Gastroesophageal sphincter (tissue), 3 donors: Measurements from ENCODE around the gene CAPN5.

Source experiments
- CTCF ChIP-seq, 4 experiments: fragments of 200-600 bp in 2 of 4; fragments of 450-650 bp in 2 of 4; sonication (generic) in 1 of 4; IDR thresholded peaks; one replicate each; pipeline ENCODE4 v1.5.1; 2017 to 2019; ENCODE audit warnings: antibody characterized with exemption in 4 of 4, mild to moderate bottlenecking in 2 of 4, moderate library complexity in 2 of 4
- EP300 ChIP-seq: sonication (generic); formaldehyde crosslinking; IDR thresholded peaks from one replicate; pipeline ENCODE4 v1.6.1; 2017; ENCODE audit warnings: antibody characterized with exemption, mild to moderate bottlenecking
- POLR2A ChIP-seq, 2 donors: fragments of 450-650 bp; IDR thresholded peaks; one replicate each; pipeline ENCODE4 v1.6.1; 2017; ENCODE audit warnings: antibody characterized with exemption in 2 of 2, mild to moderate bottlenecking in 2 of 2, moderate library complexity in 1 of 2

- TF ChIP-seq CTCF (IDR thresholded peaks at IDR 0.05) (no peak), POLR2A (IDR thresholded peaks at IDR 0.05) (no peak), EP300 (no peak)
These were observed 25.6 kb downstream of the CAPN5 start for GRCh38 chr11:77092382-77092781.
